Bronchial epithelial cell (primary cell): ENCODE results near the gene PCCA. TPM values are rescaled to one million over a fixed set of nuclear protein-coding genes. Genes with fewer than 3 reads are reported as not detected.

Experiments
- DNase-seq: peaks from one replicate; pipeline ENCODE4 v3.0.0-alpha.2; 2010; ENCODE audit warnings: low read depth
- FAIRE-seq: peaks from 2 replicates; lab custom pipeline; 2011; peaks lifted over from hg19 to GRCh38; lab: Jason Lieb, UNC
- H3K27me3 ChIP-seq: 2 replicates; pipeline ENCODE4 v1.5.1; 2011; ENCODE audit warnings: low read length; ENCODE audit not compliant: control insufficient read depth, insufficient read depth
- H3K36me3 ChIP-seq: 2 replicates; pipeline ENCODE4 v1.5.1; 2011; ENCODE audit warnings: low read length; ENCODE audit not compliant: control insufficient read depth, insufficient read depth
- H3K4me3 ChIP-seq: 2 replicates; pipeline ENCODE4 v1.5.1; 2011; ENCODE audit warnings: mild to moderate bottlenecking, low read depth, low read length, control low read depth
- CTCF ChIP-seq: IDR thresholded peaks from 2 replicates; pipeline ENCODE4 v1.5.1; 2011; ENCODE audit warnings: mild to moderate bottlenecking, moderate library complexity, low read length, control low read depth, inconsistent platforms; ENCODE audit not compliant: insufficient read depth, severe bottlenecking
- total RNA-seq: library from RNA; depleted of rRNA; stranded (reverse); fragments of >200 nt; gene quantifications from 2 replicates; pipeline ENCODE4 v1.2.1, GENCODE V29; 2014

Gene PCCA
- total RNA-seq, 1 donor from 2014 or later, result 27.1 TPM

GRCh38 chr13:100230769-100231149 is 141.9 kb downstream of the PCCA start:
- H3K36me3 ChIP-seq, result no peaks in the 10 kb centered on the region
- DNase-seq (no peak), FAIRE-seq (peak; percentile 66)
- no peaks in the 10 kb centered on the region for H3K27me3 ChIP-seq
- no peak overlapping the region for H3K4me3 ChIP-seq
- no peak for TF ChIP-seq CTCF

- no peak for FAIRE-seq
- no peak for DNase-seq
Observed at GRCh38 chr13:100231176-100231575, 142.3 kb downstream of the PCCA start.

GRCh38 chr13:100234006-100234405 is 145.1 kb downstream of the PCCA start:
- no peak for FAIRE-seq
- DNase-seq, result no peak
- Histone ChIP-seq H3K27me3 (no peaks in the 10 kb centered on the region), H3K36me3 (no peaks in the 10 kb centered on the region), H3K4me3 (no peak overlapping the region)
- no peak for TF ChIP-seq CTCF

More at GRCh38 chr13:100231176-100231575, 142.3 kb downstream of the PCCA start:
- H3K4me3 ChIP-seq, result no peak overlapping the region
- H3K36me3 ChIP-seq, result no peaks in the 10 kb centered on the region
- no peaks in the 10 kb centered on the region for H3K27me3 ChIP-seq
- TF ChIP-seq CTCF, result no peak

- FAIRE-seq (no peak), DNase-seq (no peak)
- Histone ChIP-seq H3K4me3 (no peak overlapping the region), H3K27me3 (no peaks in the 10 kb centered on the region), H3K36me3 (no peaks in the 10 kb centered on the region)
- no peak for TF ChIP-seq CTCF
Observed at GRCh38 chr13:100234524-100235136, 145.7 kb downstream of the PCCA start.

- no peak overlapping the region for H3K4me3 ChIP-seq
- H3K36me3 ChIP-seq, result no peaks in the 10 kb centered on the region
- peak; percentile 42 for TF ChIP-seq CTCF
- FAIRE-seq (no peak), DNase-seq (peak; percentile 55)
- H3K27me3 ChIP-seq, result no peaks in the 10 kb centered on the region
Observed at GRCh38 chr13:100235311-100235901, 146.5 kb downstream of the PCCA start.
